Stimulated activated CD4-positive, alpha-beta T cell treated with anti-CD3 and anti-CD28 coated beads, Interleukin-1b, Interleukin-23, amount 100 ng/mL, for 48 hours (primary cell): ENCODE results near the gene FIBCD1.

ENCODE experiments used
- DNase-seq: peaks from one replicate; pipeline ENCODE4 v3.0.0-alpha.2; 2020

Gene FIBCD1

DNA sequence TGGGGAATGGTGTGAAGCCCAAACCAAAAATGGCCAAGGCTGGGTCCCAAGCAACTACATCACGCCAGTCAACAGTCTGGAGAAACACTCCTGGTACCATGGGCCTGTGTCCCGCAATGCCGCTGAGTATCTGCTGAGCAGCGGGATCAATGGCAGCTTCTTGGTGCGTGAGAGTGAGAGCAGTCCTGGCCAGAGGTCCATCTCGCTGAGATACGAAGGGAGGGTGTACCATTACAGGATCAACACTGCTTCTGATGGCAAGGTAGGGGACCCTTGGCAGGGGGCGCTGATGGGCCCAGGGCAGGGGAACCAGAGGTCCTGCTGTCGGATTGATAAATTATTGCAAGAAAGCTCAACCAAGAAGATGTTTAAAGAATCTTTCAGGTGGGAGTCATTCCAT lies 84.2 kb downstream of the FIBCD1 start:
- no peak for DNase-seq

DNA sequence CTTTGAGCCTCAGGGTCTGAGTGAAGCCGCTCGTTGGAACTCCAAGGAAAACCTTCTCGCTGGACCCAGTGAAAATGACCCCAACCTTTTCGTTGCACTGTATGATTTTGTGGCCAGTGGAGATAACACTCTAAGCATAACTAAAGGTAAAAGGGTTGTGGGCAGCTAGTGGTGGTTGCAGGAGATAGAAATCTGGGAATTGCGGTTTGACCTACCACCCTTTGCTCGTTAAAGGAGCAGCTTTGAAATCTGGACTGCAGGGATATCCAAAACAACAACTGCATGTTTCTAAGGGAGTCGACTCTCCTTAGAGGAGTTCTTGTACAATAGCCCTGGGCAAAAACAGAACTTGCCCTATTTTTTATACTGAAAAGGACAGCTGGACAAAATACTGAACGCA lies 85.0 kb downstream of the FIBCD1 start:
- no peak for DNase-seq

GRCh38 chr9:130852801-130853200 lies 86.2 kb downstream of the FIBCD1 start:
- DNase-seq: no peak
